Measurements from ENCODE around the gene FKBP2.

The FKBP2 gene

DNA sequence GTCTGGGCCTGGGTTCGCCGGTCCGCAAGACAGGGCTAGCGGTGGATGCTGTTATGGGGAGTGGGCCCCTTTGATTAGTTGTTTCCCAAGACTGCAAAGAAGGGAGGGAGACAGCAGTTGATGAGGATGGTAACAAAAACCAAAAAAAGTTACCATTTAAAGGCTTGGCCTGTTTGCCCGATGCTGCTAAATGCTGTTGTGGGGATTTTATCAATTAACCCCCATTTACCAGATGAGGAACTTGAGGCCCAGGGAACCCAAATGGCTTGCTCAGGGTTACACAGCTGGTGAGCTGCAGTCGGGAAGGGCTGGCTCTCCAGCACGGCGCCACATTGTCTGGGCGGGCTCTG is 18.3 kb upstream of the FKBP2 start:
- Histone ChIP-seq H3K36me3 (ENCODE audit: control insufficient read depth, insufficient read depth, low read length) (no peaks in the 10 kb centered on the region), H3K4me1 (ENCODE audit: control insufficient read depth, insufficient read depth, low read length) (peaks cover 56% of the 10 kb centered on the region), H3K9me3 (ENCODE audit: control insufficient read depth, low read length) (no peaks in the 10 kb centered on the region), H3K9ac (ENCODE audit: low read length) (peak overlapping the region; percentile 34), H3K27me3 (ENCODE audit: control insufficient read depth, insufficient read depth, low read length) (no peaks in the 10 kb centered on the region), H3K4me3 (ENCODE audit: low read length) (no peak overlapping the region)

DNA sequence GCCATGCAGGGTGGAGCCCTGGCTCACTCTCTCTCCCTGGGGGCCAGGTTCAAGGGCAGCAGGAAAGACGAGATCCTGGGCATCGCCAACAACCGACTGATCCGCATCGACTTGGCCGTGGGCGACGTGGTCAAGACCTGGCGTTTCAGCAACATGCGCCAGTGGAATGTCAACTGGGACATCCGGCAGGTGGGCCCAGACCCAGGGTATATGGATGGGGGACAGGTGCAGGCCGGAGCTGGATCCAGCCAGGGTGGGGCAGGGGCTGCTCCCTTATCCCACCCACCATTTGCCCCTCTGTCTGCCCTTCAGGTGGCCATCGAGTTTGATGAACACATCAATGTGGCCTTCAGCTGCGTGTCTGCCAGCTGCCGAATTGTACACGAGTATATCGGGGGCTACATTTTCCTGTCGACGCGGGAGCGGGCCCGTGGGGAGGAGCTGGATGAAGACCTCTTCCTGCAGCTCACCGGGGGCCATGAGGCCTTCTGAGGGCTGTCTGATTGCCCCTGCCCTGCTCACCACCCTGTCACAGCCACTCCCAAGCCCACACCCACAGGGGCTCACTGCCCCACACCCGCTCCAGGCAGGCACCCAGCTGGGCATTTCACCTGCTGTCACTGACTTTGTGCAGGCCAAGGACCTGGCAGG is 17.8 kb upstream of the FKBP2 start:
- Histone ChIP-seq H3K9me3 (ENCODE audit: control insufficient read depth, low read length) (no peaks in the 10 kb centered on the region), H3K36me3 (ENCODE audit: control insufficient read depth, insufficient read depth, low read length) (no peaks in the 10 kb centered on the region), H3K9ac (ENCODE audit: low read length) (peak overlapping the region; percentile 34), H3K27me3 (ENCODE audit: control insufficient read depth, insufficient read depth, low read length) (no peaks in the 10 kb centered on the region), H3K4me1 (ENCODE audit: control insufficient read depth, insufficient read depth, low read length) (peaks cover 57% of the 10 kb centered on the region), H3K4me3 (ENCODE audit: low read length) (no peak overlapping the region)

- Histone ChIP-seq H3K9ac (ENCODE audit: low read length) (no peak overlapping the region), H3K9me3 (ENCODE audit: control insufficient read depth, low read length) (no peaks in the 10 kb centered on the region), H3K4me1 (ENCODE audit: control insufficient read depth, insufficient read depth, low read length) (peaks cover 51% of the 10 kb centered on the region), H3K36me3 (ENCODE audit: control insufficient read depth, insufficient read depth, low read length) (no peaks in the 10 kb centered on the region), H3K27me3 (ENCODE audit: control insufficient read depth, insufficient read depth, low read length) (no peaks in the 10 kb centered on the region), H3K4me3 (ENCODE audit: low read length) (no peak overlapping the region)
Observed at GRCh38 chr11:64224151-64224890, 16.6 kb upstream of the FKBP2 start.

GRCh38 chr11:64224891-64225607 is 15.8 kb upstream of the FKBP2 start:
- Histone ChIP-seq H3K9ac (ENCODE audit: low read length) (peak overlapping the region; percentile 96), H3K27me3 (ENCODE audit: control insufficient read depth, insufficient read depth, low read length) (no peaks in the 10 kb centered on the region), H3K4me1 (ENCODE audit: control insufficient read depth, insufficient read depth, low read length) (peaks cover 56% of the 10 kb centered on the region), H3K36me3 (ENCODE audit: control insufficient read depth, insufficient read depth, low read length) (no peaks in the 10 kb centered on the region), H3K9me3 (ENCODE audit: control insufficient read depth, low read length) (no peaks in the 10 kb centered on the region), H3K4me3 (ENCODE audit: low read length) (peak overlapping the region; percentile 92)

- H3K4me3 ChIP-seq (ENCODE audit: low read length), result peak within 1 kb of the TSS; percentile 92
- no peaks in the 10 kb centered on the region for H3K27me3 ChIP-seq (ENCODE audit: control insufficient read depth, insufficient read depth, low read length)
- no peaks in the 10 kb centered on the region for H3K9me3 ChIP-seq (ENCODE audit: control insufficient read depth, low read length)
- H3K36me3 ChIP-seq (ENCODE audit: control insufficient read depth, insufficient read depth, low read length), result no peaks in the 10 kb centered on the region
- H3K4me1 ChIP-seq (ENCODE audit: control insufficient read depth, insufficient read depth, low read length), result peaks cover 56% of the 10 kb centered on the region
- peak within 1 kb of the TSS; percentile 96 for H3K9ac ChIP-seq (ENCODE audit: low read length)
Observed at GRCh38 chr11:64225608-64226506, 15.0 kb upstream of the FKBP2 start, which contains the start of the genes NUDT22 and TRPT1. NUDT22 (plus strand) TSS chr11:64226274; CDS start chr11:64226653, 379 bp downstream. TRPT1 (minus strand) TSS chr11:64226186; CDS start chr11:64225860, 326 bp downstream.

DNA sequence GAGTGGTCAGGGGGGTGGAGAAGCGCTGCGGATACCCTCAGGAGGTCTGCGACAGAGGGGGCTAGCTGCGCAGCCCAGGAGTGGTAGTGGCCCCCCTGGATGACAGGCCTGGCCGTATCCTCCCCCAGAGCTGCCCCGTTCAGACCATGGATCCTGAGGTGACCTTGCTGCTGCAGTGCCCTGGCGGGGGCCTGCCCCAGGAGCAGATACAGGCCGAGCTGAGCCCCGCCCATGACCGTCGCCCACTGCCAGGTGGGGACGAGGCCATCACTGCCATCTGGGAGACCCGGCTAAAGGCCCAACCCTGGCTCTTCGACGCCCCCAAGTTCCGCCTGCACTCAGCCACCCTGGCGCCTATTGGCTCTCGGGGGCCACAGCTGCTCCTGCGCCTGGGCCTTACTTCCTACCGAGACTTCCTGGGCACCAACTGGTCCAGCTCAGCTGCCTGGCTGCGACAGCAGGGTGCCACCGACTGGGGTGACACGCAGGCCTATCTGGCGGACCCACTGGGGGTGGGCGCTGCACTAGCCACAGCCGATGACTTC is 14.3 kb upstream of the FKBP2 start:
- no peaks in the 10 kb centered on the region for H3K9me3 ChIP-seq (ENCODE audit: control insufficient read depth, low read length)
- no peaks in the 10 kb centered on the region for H3K27me3 ChIP-seq (ENCODE audit: control insufficient read depth, insufficient read depth, low read length)
- H3K36me3 ChIP-seq (ENCODE audit: control insufficient read depth, insufficient read depth, low read length), result no peaks in the 10 kb centered on the region
- peak overlapping the region; percentile 92 for H3K4me3 ChIP-seq (ENCODE audit: low read length)
- peak overlapping the region; percentile 96 for H3K9ac ChIP-seq (ENCODE audit: low read length)
- peaks cover 58% of the 10 kb centered on the region for H3K4me1 ChIP-seq (ENCODE audit: control insufficient read depth, insufficient read depth, low read length)

GRCh38 chr11:64227405-64227956 is 13.4 kb upstream of the FKBP2 start:
- Histone ChIP-seq H3K27me3 (ENCODE audit: control insufficient read depth, insufficient read depth, low read length) (no peaks in the 10 kb centered on the region), H3K36me3 (ENCODE audit: control insufficient read depth, insufficient read depth, low read length) (no peaks in the 10 kb centered on the region), H3K4me3 (ENCODE audit: low read length) (peak overlapping the region; percentile 92), H3K9me3 (ENCODE audit: control insufficient read depth, low read length) (no peaks in the 10 kb centered on the region), H3K4me1 (ENCODE audit: control insufficient read depth, insufficient read depth, low read length) (peaks cover 66% of the 10 kb centered on the region), H3K9ac (ENCODE audit: low read length) (peak overlapping the region; percentile 96)

DNA sequence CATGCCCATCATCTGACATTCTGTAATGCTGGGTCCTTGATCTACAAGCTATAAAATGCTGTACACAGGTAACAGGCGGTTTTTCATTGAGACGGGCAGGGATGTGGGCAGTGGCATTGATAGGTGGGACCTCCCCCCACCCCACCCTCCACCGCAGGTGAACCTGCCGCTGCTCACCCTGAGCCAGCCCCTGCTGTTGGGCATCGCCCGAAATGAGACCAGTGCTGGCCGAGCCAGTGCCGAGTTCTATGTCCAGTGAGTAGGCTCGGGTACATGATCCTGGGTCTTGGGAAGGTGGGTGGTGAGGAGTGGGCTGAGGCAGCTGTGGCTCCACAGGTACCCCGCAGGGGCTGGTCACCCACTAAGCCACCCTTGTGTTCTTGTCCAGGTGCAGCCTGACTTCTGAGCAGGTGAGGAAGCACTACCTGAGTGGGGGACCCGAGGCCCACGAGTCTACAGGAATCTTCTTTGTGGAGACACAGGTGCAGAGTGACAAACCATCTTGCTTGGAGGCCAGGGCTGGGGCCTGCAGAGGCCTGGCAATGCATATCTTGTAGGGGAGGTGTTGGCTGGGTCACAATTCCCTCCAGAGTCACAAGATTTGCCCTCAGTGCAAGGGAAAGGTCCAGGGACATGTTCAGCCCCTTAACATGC is 11.7 kb upstream of the FKBP2 start:
- Histone ChIP-seq H3K9ac (ENCODE audit: low read length) (peak overlapping the region; percentile 86), H3K4me1 (ENCODE audit: control insufficient read depth, insufficient read depth, low read length) (peaks cover 61% of the 10 kb centered on the region), H3K36me3 (ENCODE audit: control insufficient read depth, insufficient read depth, low read length) (no peaks in the 10 kb centered on the region), H3K9me3 (ENCODE audit: control insufficient read depth, low read length) (no peaks in the 10 kb centered on the region), H3K27me3 (ENCODE audit: control insufficient read depth, insufficient read depth, low read length) (no peaks in the 10 kb centered on the region), H3K4me3 (ENCODE audit: low read length) (no peak overlapping the region)

GRCh38 chr11:64229744-64230170 is 11.1 kb upstream of the FKBP2 start:
- H3K4me1 ChIP-seq (ENCODE audit: control insufficient read depth, insufficient read depth, low read length), result peaks cover 56% of the 10 kb centered on the region
- H3K27me3 ChIP-seq (ENCODE audit: control insufficient read depth, insufficient read depth, low read length), result no peaks in the 10 kb centered on the region
- no peaks in the 10 kb centered on the region for H3K9me3 ChIP-seq (ENCODE audit: control insufficient read depth, low read length)
- H3K4me3 ChIP-seq (ENCODE audit: low read length), result peak overlapping the region; percentile 51
- no peaks in the 10 kb centered on the region for H3K36me3 ChIP-seq (ENCODE audit: control insufficient read depth, insufficient read depth, low read length)
- peak overlapping the region; percentile 86 for H3K9ac ChIP-seq (ENCODE audit: low read length)

DNA sequence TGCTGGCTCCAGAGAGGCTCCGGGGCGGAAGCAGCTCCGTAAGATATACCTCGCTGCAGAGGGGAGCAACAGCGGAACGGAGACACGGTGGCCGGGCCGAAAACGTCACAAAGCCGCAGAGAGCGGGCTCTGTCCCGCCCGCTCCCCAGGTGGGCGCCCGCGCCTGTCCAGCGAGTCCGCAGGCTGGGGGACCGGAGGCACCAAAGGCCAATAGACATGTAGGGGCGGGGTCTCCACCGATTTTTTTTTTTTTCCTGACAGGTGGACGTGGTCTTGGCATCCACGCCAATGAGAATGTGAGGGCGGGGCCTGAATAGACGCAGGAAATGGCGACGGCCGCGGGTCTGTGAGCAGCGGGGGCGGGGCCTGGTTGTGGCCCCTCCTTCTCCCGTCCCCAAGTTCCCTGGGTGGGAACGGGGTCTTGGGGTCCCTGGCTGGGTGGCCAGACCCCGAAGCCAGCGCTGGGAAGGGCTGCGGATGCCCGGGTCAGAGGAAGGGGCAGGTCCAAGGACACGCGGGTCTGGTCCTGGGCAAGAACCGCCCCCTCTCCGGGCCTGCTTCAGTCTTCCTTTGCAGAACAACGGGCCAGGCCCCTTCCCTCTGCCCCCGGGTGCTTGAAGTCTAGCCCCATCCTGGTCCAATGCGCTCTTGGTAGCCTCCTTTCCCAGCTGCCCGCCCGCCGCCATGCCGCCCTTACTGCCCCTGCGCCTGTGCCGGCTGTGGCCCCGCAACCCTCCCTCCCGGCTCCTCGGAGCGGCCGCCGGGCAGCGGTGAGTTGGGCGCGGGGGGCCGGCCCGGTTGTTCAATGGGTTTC is 10.5 kb upstream of the FKBP2 start, which contains the start of gene DNAJC4:
Gene DNAJC4, plus strand, starts transcription at position 378 of the 814 bp plus-strand sequence. Its CDS starts 307 bp downstream, at position 685.
- peak within 1 kb of the TSS; percentile 86 for H3K9ac ChIP-seq (ENCODE audit: low read length)
- H3K4me3 ChIP-seq (ENCODE audit: low read length), result peak within 1 kb of the TSS; percentile 51
- H3K4me1 ChIP-seq (ENCODE audit: control insufficient read depth, insufficient read depth, low read length), result peaks cover 55% of the 10 kb centered on the region
- H3K9me3 ChIP-seq (ENCODE audit: control insufficient read depth, low read length), result no peaks in the 10 kb centered on the region
- no peaks in the 10 kb centered on the region for H3K27me3 ChIP-seq (ENCODE audit: control insufficient read depth, insufficient read depth, low read length)
- no peaks in the 10 kb centered on the region for H3K36me3 ChIP-seq (ENCODE audit: control insufficient read depth, insufficient read depth, low read length)

Measured in mucosa of stomach (tissue), 1 donor.